Bronchial epithelial cell (primary cell): ENCODE measurements around the gene FADS2. TPM values are rescaled to one million over a fixed set of nuclear protein-coding genes. Genes with fewer than 3 reads are reported as not detected.

ENCODE experiments used
- DNase-seq: peaks from one replicate; pipeline ENCODE4 v3.0.0-alpha.2; 2010; ENCODE audit warnings: low read depth
- FAIRE-seq: peaks from 2 replicates; lab custom pipeline; 2011; peaks lifted over from hg19 to GRCh38; lab: Jason Lieb, UNC
- H3K27me3 ChIP-seq: 2 replicates; pipeline ENCODE4 v1.5.1; 2011; ENCODE audit warnings: low read length; ENCODE audit not compliant: control insufficient read depth, insufficient read depth
- H3K36me3 ChIP-seq: 2 replicates; pipeline ENCODE4 v1.5.1; 2011; ENCODE audit warnings: low read length; ENCODE audit not compliant: control insufficient read depth, insufficient read depth
- H3K4me3 ChIP-seq: 2 replicates; pipeline ENCODE4 v1.5.1; 2011; ENCODE audit warnings: mild to moderate bottlenecking, low read depth, low read length, control low read depth
- CTCF ChIP-seq: IDR thresholded peaks from 2 replicates; pipeline ENCODE4 v1.5.1; 2011; ENCODE audit warnings: mild to moderate bottlenecking, moderate library complexity, low read length, control low read depth, inconsistent platforms; ENCODE audit not compliant: insufficient read depth, severe bottlenecking
- total RNA-seq: library from RNA; depleted of rRNA; stranded (reverse); fragments of >200 nt; gene quantifications from 2 replicates; pipeline ENCODE4 v1.2.1, GENCODE V29; 2014

The FADS2 gene
- total RNA-seq, 1 donor from 2014 or later, result 34.2 TPM

GRCh38 chr11:61841636-61842527 is 13.8 kb downstream of the FADS2 start:
- Histone ChIP-seq H3K36me3 (peaks cover 31% of the 10 kb centered on the region), H3K27me3 (no peaks in the 10 kb centered on the region), H3K4me3 (no peak overlapping the region)
- no peak for DNase-seq
- no peak for TF ChIP-seq CTCF
- no peak for FAIRE-seq

GRCh38 chr11:61842528-61842820 is 14.4 kb downstream of the FADS2 start:
- no peak overlapping the region for H3K4me3 ChIP-seq
- no peaks in the 10 kb centered on the region for H3K27me3 ChIP-seq
- TF ChIP-seq CTCF, result no peak
- peaks cover 31% of the 10 kb centered on the region for H3K36me3 ChIP-seq
- FAIRE-seq (no peak), DNase-seq (no peak)

- no peaks in the 10 kb centered on the region for H3K27me3 ChIP-seq
- TF ChIP-seq CTCF, result no peak
- no peak for FAIRE-seq
- peaks cover 29% of the 10 kb centered on the region for H3K36me3 ChIP-seq
- no peak for DNase-seq
- H3K4me3 ChIP-seq, result no peak overlapping the region
Measured at GRCh38 chr11:61844909-61845565, 16.9 kb downstream of the FADS2 start.

- TF ChIP-seq CTCF, result no peak
- H3K27me3 ChIP-seq, result no peaks in the 10 kb centered on the region
- FAIRE-seq (no peak), DNase-seq (no peak)
- peaks cover 22% of the 10 kb centered on the region for H3K36me3 ChIP-seq
- no peak overlapping the region for H3K4me3 ChIP-seq
Measured at GRCh38 chr11:61846362-61847020, 18.4 kb downstream of the FADS2 start.

GRCh38 chr11:61847914-61848581 is 19.9 kb downstream of the FADS2 start:
- DNase-seq (no peak), FAIRE-seq (no peak)
- Histone ChIP-seq H3K4me3 (no peak overlapping the region), H3K27me3 (no peaks in the 10 kb centered on the region), H3K36me3 (peaks cover 18% of the 10 kb centered on the region)
- TF ChIP-seq CTCF, result no peak
